Measurements from ENCODE around the gene BTBD9.

GRCh38 chr6:38188677-38189335 is 450.9 kb downstream of the BTBD9 start:
- TF ChIP-seq CTCF (IDR thresholded peaks at IDR 0.05) (no peak), POLR2A (IDR thresholded peaks at IDR 0.05) (no peak)
